Gastroesophageal sphincter (tissue), 4 donors: ENCODE results near the gene OTOGL. TPM values are rescaled to one million over a fixed set of nuclear protein-coding genes. Genes with fewer than 3 reads are reported as not detected.

ENCODE experiments used
- ATAC-seq: fragments of 150-250 bp; one replicate; pipeline ENCODE4 v1.9.1; 2016; ENCODE audit warnings: mild to moderate bottlenecking, moderate library complexity
- H3K27ac ChIP-seq, 4 donors: fragments of 200-600 bp; sonication (generic) in 3 of 4; 1 replicate in 3 of 4; 2 replicates in 1 of 4; pipeline ENCODE4 v1.5.1; 2016 to 2019
- H3K27me3 ChIP-seq: fragments of 200-600 bp; sonication (generic); one replicate; pipeline ENCODE4 v1.5.1; 2019
- H3K36me3 ChIP-seq, 2 donors: fragments of 200-600 bp; sonication (generic); one replicate each; pipeline ENCODE4 v1.5.1; 2019; ENCODE audit warnings: control low read depth in 1 of 2
- H3K4me1 ChIP-seq, 3 donors: fragments of 200-600 bp; sonication (generic); 1 replicate in 2 of 3; 2 replicates in 1 of 3; pipeline ENCODE4 v1.5.1; 2016 to 2019; ENCODE audit warnings: control low read depth in 2 of 3
- H3K4me3 ChIP-seq, 2 donors: fragments of 200-600 bp; sonication (generic); one replicate each; pipeline ENCODE4 v1.5.1; 2019; ENCODE audit warnings: mild to moderate bottlenecking in 1 of 2, moderate library complexity in 1 of 2
- H3K9me3 ChIP-seq, 3 donors: fragments of 200-600 bp; sonication (generic); one replicate each; pipeline ENCODE4 v1.5.1; 2017 to 2019; ENCODE audit warnings: control low read depth in 2 of 3
- CTCF ChIP-seq, 4 experiments: fragments of 200-600 bp in 2 of 4; fragments of 450-650 bp in 2 of 4; sonication (generic) in 1 of 4; IDR thresholded peaks; one replicate each; pipeline ENCODE4 v1.5.1; 2017 to 2019; ENCODE audit warnings: antibody characterized with exemption in 4 of 4, mild to moderate bottlenecking in 2 of 4, moderate library complexity in 2 of 4
- EP300 ChIP-seq: sonication (generic); formaldehyde crosslinking; IDR thresholded peaks from one replicate; pipeline ENCODE4 v1.6.1; 2017; ENCODE audit warnings: antibody characterized with exemption, mild to moderate bottlenecking
- POLR2A ChIP-seq, 2 donors: fragments of 450-650 bp; IDR thresholded peaks; one replicate each; pipeline ENCODE4 v1.6.1; 2017; ENCODE audit warnings: antibody characterized with exemption in 2 of 2, mild to moderate bottlenecking in 2 of 2, moderate library complexity in 1 of 2
- POLR2AphosphoS5 ChIP-seq: sonication (generic); formaldehyde crosslinking; IDR thresholded peaks from one replicate; pipeline ENCODE4 v1.6.1; 2017; ENCODE audit warnings: antibody characterized with exemption
- WGBS, 2 donors: methylation state at CpG; one replicate each; pipeline ENCODE4 v1.1.5; 2018; ENCODE audit warnings: low coverage in 1 of 2; 5-methylcytosine and 5-hydroxymethylcytosine counted together
- total RNA-seq, 4 donors: library from RNA; depleted of rRNA; stranded (reverse); fragments of >200 nt; gene quantifications; one replicate each; pipeline ENCODE4 v1.1.0, GENCODE V29; 2016

Gene OTOGL
- total RNA-seq, 4 donors from 2014 or later = 0.47 to 1.7 (median 1.4) TPM

- WGBS, 2 donors = 8 to 23% methylated on average over 4 to 5 of the region's 5 CpGs
Observed at GRCh38 chr12:80269803-80270552, 170.6 kb downstream of the OTOGL start.

DNA sequence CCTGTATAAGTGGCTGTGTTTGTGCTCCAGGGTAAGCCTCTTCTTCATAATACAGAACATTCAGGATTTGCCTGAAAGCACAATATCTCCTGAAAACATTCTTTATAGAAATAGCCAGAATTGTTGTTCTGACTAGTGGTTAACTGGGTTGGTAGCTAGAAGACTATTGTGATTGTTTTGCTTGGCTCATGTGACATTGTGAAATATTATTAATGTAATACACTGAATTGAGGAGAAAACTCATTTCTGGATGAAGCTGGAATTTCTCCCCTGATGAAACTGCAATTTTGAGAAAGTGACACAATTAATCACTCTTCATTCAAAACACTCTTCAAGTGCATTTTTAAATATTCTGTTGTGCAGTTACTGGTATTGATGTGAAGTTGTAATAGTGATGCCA is 172.4 kb downstream of the OTOGL start:
- Histone ChIP-seq H3K27me3 (no peaks in the 10 kb centered on the region), H3K9me3 (no peaks in the 10 kb centered on the region), H3K4me3 (no peak overlapping the region), H3K36me3 (no peaks in the 10 kb centered on the region), H3K27ac (no peak overlapping the region), H3K4me1 (peaks cover 0 to 14% (median 3%) of the 10 kb centered on the region in 3 donors)
- no peak for TF ChIP-seq EP300
- TF ChIP-seq POLR2A (IDR thresholded peaks at IDR 0.05) = no peak
- no peak for TF ChIP-seq POLR2AphosphoS5
- TF ChIP-seq CTCF (IDR thresholded peaks at IDR 0.05) = no peak
- ATAC-seq = no peak

More at GRCh38 chr12:80269803-80270552, 170.6 kb downstream of the OTOGL start:
- no peaks in the 10 kb centered on the region for H3K27me3 ChIP-seq
- H3K4me1 ChIP-seq = peaks cover 0 to 14% (median 3%) of the 10 kb centered on the region in 3 donors
- peak; percentile 41 for ATAC-seq
- H3K4me3 ChIP-seq = no peak overlapping the region
- no peak overlapping the region for H3K27ac ChIP-seq
- H3K36me3 ChIP-seq = no peaks in the 10 kb centered on the region
- H3K9me3 ChIP-seq = no peaks in the 10 kb centered on the region
- TF ChIP-seq EP300 = no peak
- TF ChIP-seq CTCF (IDR thresholded peaks at IDR 0.05) = peak; percentile 54 to 67 (median 61)

DNA sequence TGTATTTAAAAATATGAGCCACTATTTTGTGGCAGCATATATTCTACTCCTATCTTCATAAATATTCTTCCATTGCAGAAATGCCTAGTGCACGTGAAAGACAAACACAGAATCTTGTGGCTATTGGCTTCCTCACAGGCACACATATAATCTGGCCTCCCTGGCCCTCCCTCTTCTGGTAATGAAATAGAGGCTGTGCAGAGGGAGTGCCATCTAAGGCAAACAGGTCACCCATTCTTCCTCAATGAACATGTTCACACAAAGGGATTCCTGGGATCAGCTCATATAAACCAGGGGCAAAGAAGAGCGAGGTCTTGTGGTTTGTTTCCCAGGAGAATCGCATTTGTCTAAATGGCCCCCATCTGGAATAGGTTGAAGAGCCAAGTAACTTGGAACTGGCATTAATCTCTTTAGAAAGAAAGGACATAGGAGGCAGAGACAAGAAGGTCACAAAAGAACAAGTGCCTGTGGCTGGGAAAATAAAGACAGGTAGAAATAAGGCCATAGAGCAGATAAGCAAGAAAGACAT is 173.1 kb downstream of the OTOGL start:
- 55 to 84% methylated on average over 2 to 3 of the region's 3 CpGs for WGBS, 2 donors
- no peaks in the 10 kb centered on the region for H3K36me3 ChIP-seq
- H3K4me3 ChIP-seq = no peak overlapping the region
- no peak overlapping the region for H3K27ac ChIP-seq
- no peaks in the 10 kb centered on the region for H3K9me3 ChIP-seq
- H3K27me3 ChIP-seq = no peaks in the 10 kb centered on the region
- no peak for ATAC-seq
- TF ChIP-seq EP300 (no peak), CTCF (IDR thresholded peaks at IDR 0.05) (no peak), POLR2AphosphoS5 (no peak), POLR2A (IDR thresholded peaks at IDR 0.05) (no peak)
- H3K4me1 ChIP-seq = peaks cover 0 to 14% (median 3%) of the 10 kb centered on the region in 3 donors

- H3K9me3 ChIP-seq = no peaks in the 10 kb centered on the region
- H3K27ac ChIP-seq = no peak overlapping the region
- no peaks in the 10 kb centered on the region for H3K27me3 ChIP-seq
- peaks cover 0 to 14% (median 3%) of the 10 kb centered on the region in 3 donors for H3K4me1 ChIP-seq
- H3K36me3 ChIP-seq = no peaks in the 10 kb centered on the region
- no peak for ATAC-seq
- WGBS, 2 donors = 75 to 100% methylated on average over 1 of the region's 1 CpG
- no peak for TF ChIP-seq POLR2AphosphoS5
- no peak for TF ChIP-seq EP300
- TF ChIP-seq CTCF (IDR thresholded peaks at IDR 0.05) = no peak
- no peak for TF ChIP-seq POLR2A (IDR thresholded peaks at IDR 0.05)
- no peak overlapping the region for H3K4me3 ChIP-seq
Observed at GRCh38 chr12:80273144-80273543, 173.8 kb downstream of the OTOGL start.

GRCh38 chr12:80277732-80278131 is 178.4 kb downstream of the OTOGL start:
- Histone ChIP-seq H3K9me3 (no peaks in the 10 kb centered on the region), H3K4me3 (no peak overlapping the region), H3K36me3 (no peaks in the 10 kb centered on the region), H3K27ac (no peak overlapping the region), H3K4me1 (no peaks in the 10 kb centered on the region), H3K27me3 (no peaks in the 10 kb centered on the region)
- WGBS, 2 donors = 80 to 96% methylated on average over 4 of the region's 4 CpGs
- ATAC-seq = no peak
- TF ChIP-seq POLR2AphosphoS5 (no peak), POLR2A (IDR thresholded peaks at IDR 0.05) (no peak), CTCF (IDR thresholded peaks at IDR 0.05) (no peak), EP300 (no peak)
